ENCODE results near the gene DEPP1.
A peak's percentile ranks its signal among the peaks of the same experiment; 100 is the strongest.

DEPP1 gene

DNA sequence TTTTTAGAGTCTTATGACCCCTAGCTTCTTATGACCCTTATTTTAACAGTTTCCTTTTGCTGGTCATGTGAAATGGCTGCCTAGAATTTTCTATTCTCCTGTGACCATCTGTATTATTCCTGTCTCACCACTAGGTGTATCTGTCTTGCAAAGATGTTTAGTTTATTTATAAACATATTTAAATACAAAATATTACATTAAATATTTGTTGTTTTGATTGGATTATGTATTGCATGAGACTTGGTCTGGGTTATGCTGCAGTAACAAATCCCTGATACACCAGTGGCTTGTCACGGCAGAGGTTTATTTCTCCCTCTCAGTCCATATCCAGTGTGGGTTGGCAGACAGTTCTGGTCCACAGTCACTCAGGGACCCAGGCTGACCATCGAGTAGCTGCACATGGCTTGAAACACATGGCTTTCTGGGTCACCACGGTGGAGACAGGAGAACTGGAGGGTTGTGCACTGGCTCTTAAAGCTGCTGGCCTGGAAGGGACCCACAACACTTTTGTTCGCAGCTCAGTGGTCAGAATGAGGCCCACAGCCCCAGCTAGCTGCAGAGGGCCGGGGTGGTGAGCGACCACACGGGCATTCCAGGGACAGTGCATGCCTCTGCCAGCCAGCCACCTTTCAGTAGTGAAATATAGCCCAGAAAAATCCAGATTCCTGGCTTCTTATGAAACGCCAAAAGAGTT lies 11.6 kb downstream of the DEPP1 start:
- TF ChIP-seq CTCF (IDR thresholded peaks at IDR 0.05; ENCODE audit: insufficient read depth, low read length, poor library complexity, severe bottlenecking) (no peak), EZH2phosphoT487 (conservative IDR thresholded peaks at IDR 0.05; ENCODE audit: low read length) (no peak)

DNA sequence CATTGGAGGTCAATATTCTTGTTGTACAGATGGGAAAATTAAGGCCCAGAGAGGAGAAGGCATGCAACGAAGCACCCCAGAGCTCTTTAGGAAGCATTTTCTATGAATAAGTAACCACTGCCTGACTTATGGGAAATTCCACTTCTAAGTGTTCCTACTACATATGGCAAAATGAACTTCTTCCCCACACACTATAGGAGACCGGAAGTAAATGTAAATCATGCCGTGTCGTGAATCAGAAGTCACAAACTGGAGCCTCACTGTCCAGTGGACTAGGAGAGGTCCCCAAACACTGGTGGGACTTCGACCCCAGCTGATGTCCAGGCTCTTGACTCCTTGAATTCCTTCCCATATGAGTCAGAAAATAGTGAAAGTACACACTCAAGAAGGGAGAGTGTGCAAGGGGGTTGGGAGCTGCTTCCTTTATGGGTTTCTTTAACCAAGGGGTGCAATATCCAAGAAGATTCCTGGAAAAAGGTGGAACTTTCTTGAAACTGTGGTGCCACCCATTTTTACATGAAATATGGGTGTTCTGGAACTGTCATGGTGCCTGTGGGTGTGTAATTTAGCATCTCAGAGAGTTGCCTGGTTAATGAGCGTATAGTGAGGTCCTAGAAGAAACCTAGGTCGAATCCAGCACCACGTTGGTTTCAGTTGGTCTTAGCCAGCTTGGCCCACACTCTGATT lies 12.3 kb downstream of the DEPP1 start:
- H3K9ac ChIP-seq (ENCODE audit: low read length), result no peak overlapping the region
- H4K20me1 ChIP-seq (ENCODE audit: low read depth, low read length), result no peaks in the 10 kb centered on the region
- no peaks in the 10 kb centered on the region for H3F3A ChIP-seq (ENCODE audit: insufficient read depth)
- H3K9me2 ChIP-seq (replicated peaks; ENCODE audit: insufficient read depth, low read length), result no peaks in the 10 kb centered on the region
- H3K27me3 ChIP-seq (ENCODE audit: low read length), result no peaks in the 10 kb centered on the region
- no peak for TF ChIP-seq CTCF (IDR thresholded peaks at IDR 0.05; ENCODE audit: insufficient read depth, low read length, poor library complexity, severe bottlenecking)
- TF ChIP-seq EZH2phosphoT487 (conservative IDR thresholded peaks at IDR 0.05; ENCODE audit: low read length), result no peak
- H3K79me2 ChIP-seq (ENCODE audit: insufficient read depth, low read length), result no peaks in the 10 kb centered on the region
- peak overlapping the region; percentile 17 for H3K4me2 ChIP-seq (ENCODE audit: low read depth, low read length, poor library complexity, severe bottlenecking)
- no peaks in the 10 kb centered on the region for H3K9me3 ChIP-seq (ENCODE audit: insufficient read depth, low read length)
- H3K36me3 ChIP-seq (ENCODE audit: low read length), result no peaks in the 10 kb centered on the region
- no peak overlapping the region for H3K4me3 ChIP-seq (ENCODE audit: insufficient read depth, low read length, poor library complexity, severe bottlenecking)
- no peak overlapping the region for H3K27ac ChIP-seq (ENCODE audit: low read depth, low read length)
- H2AFZ ChIP-seq (ENCODE audit: low read depth, low read length, severe bottlenecking), result peak overlapping the region; percentile 70

More for the DNA sequence above, 11.6 kb downstream of the DEPP1 start:
- Histone ChIP-seq H2AFZ (ENCODE audit: low read depth, low read length, severe bottlenecking) (peak overlapping the region; percentile 70), H3K9me3 (ENCODE audit: insufficient read depth, low read length) (no peaks in the 10 kb centered on the region), H4K20me1 (ENCODE audit: low read depth, low read length) (no peaks in the 10 kb centered on the region), H3K9me2 (replicated peaks; ENCODE audit: insufficient read depth, low read length) (no peaks in the 10 kb centered on the region), H3K27me3 (ENCODE audit: low read length) (no peaks in the 10 kb centered on the region), H3F3A (ENCODE audit: insufficient read depth) (no peaks in the 10 kb centered on the region), H3K4me3 (ENCODE audit: insufficient read depth, low read length, poor library complexity, severe bottlenecking) (no peak overlapping the region), H3K27ac (ENCODE audit: low read depth, low read length) (no peak overlapping the region), H3K36me3 (ENCODE audit: low read length) (no peaks in the 10 kb centered on the region), H3K79me2 (ENCODE audit: insufficient read depth, low read length) (no peaks in the 10 kb centered on the region), H3K4me2 (ENCODE audit: low read depth, low read length, poor library complexity, severe bottlenecking) (no peak overlapping the region), H3K9ac (ENCODE audit: low read length) (no peak overlapping the region)

DNA sequence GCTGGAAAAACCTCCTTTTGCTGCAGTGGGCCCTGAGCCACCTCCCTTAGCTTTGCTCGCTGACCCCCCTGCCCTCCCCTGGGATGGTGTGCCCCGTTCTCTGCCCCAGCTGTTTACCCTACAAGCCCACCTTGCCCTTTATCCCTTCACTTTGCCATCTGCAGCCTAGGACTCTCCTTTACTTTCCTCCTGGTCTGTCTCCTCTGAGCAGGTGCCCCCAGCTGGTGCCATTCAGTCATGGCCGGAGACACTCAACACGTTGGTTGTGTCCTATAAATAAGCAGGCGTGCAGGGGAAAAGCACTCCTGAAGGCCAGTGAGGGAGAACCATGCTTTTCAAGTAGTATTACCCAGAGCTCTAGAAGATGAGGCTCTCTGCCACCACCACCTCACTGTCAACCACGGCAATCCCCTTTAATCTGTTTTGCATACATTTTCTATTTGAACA lies 12.9 kb downstream of the DEPP1 start:
- H3K27ac ChIP-seq (ENCODE audit: low read depth, low read length), result no peak overlapping the region
- no peaks in the 10 kb centered on the region for H3K9me2 ChIP-seq (replicated peaks; ENCODE audit: insufficient read depth, low read length)
- TF ChIP-seq CTCF (IDR thresholded peaks at IDR 0.05; ENCODE audit: insufficient read depth, low read length, poor library complexity, severe bottlenecking), result no peak

More for the DNA sequence above, 12.9 kb downstream of the DEPP1 start:
- Histone ChIP-seq H3K36me3 (ENCODE audit: low read length) (no peaks in the 10 kb centered on the region), H3K4me3 (ENCODE audit: insufficient read depth, low read length, poor library complexity, severe bottlenecking) (no peak overlapping the region), H3K27me3 (ENCODE audit: low read length) (no peaks in the 10 kb centered on the region), H3K4me2 (ENCODE audit: low read depth, low read length, poor library complexity, severe bottlenecking) (no peak overlapping the region), H3F3A (ENCODE audit: insufficient read depth) (no peaks in the 10 kb centered on the region), H4K20me1 (ENCODE audit: low read depth, low read length) (no peaks in the 10 kb centered on the region), H3K79me2 (ENCODE audit: insufficient read depth, low read length) (no peaks in the 10 kb centered on the region), H2AFZ (ENCODE audit: low read depth, low read length, severe bottlenecking) (no peak overlapping the region), H3K9ac (ENCODE audit: low read length) (no peak overlapping the region), H3K9me3 (ENCODE audit: insufficient read depth, low read length) (no peaks in the 10 kb centered on the region)

Data from SU-DHL-6 (cell line).